HEK293 (cell line): ENCODE data around the gene CATSPER1.

Source experiments
- CTCF ChIA-PET: fragments of 350-600 bp; formaldehyde crosslinking; extraction: SDS; loops from one replicate; lab custom pipeline; 2021; ENCODE audit warnings: antibody characterized with exemption; lab: Yijun Ruan, JAX
- POLR2A ChIA-PET: fragments of 300-600 bp; formaldehyde crosslinking; extraction: SDS; loops from one replicate; lab custom pipeline; 2020; ENCODE audit warnings: antibody characterized with exemption, inconsistent platforms; lab: Yijun Ruan, JAX
- H3K27ac ChIP-seq: fragments of 200-500 bp; sonication (Bioruptor generic); 2 replicates; pipeline ENCODE4 v1.5.1; 2014; ENCODE audit warnings: low read depth, low read length, control low read depth, inconsistent platforms; ENCODE audit errors: extremely low read depth
- H3K36me3 ChIP-seq, 2 experiments: fragments of 200-500 bp in 1 of 2; sonication (Bioruptor generic) in 1 of 2; 1 replicate in 1 of 2; 2 replicates in 1 of 2; pipeline ENCODE4 v1.5.1; 2014 to 2017; ENCODE audit warnings: inconsistent platforms in 2 of 2, low read length in 2 of 2; ENCODE audit not compliant: control insufficient read depth in 2 of 2, insufficient read depth in 1 of 2
- H3K4me1 ChIP-seq: fragments of 200-500 bp; sonication (Bioruptor generic); 2 replicates; pipeline ENCODE4 v1.5.1; 2014; ENCODE audit warnings: mild to moderate bottlenecking, low read length, inconsistent platforms; ENCODE audit not compliant: control insufficient read depth, insufficient read depth
- H3K4me3 ChIP-seq: 2 replicates; pipeline ENCODE4 v1.5.1; 2011; ENCODE audit warnings: low read depth, mild to moderate bottlenecking, control low read depth, low read length, moderate library complexity
- H3K9me3 ChIP-seq: fragments of 200-500 bp; sonication (Bioruptor generic); 2 replicates; pipeline ENCODE4 v1.5.1; 2014; ENCODE audit warnings: low read depth, low read length, inconsistent platforms; ENCODE audit not compliant: control insufficient read depth, insufficient read depth
- HOXC10 ChIP-seq: sonication (generic); formaldehyde crosslinking; IDR thresholded peaks from 2 replicates; pipeline ENCODE4 v1.8.1; 2023; ENCODE audit warnings: mild to moderate bottlenecking, missing genetic modification reagents
- SCRT1 ChIP-seq: fragments of 450-650 bp; formaldehyde crosslinking; IDR thresholded peaks from 2 replicates; pipeline ENCODE4 v1.5.1; 2016; ENCODE audit warnings: missing biosample characterization, missing genetic modification characterization, borderline replicate concordance
- SCRT2 ChIP-seq: fragments of 450-650 bp; formaldehyde crosslinking; IDR thresholded peaks from 2 replicates; pipeline ENCODE4 v1.5.1; 2016; ENCODE audit warnings: missing biosample characterization, missing genetic modification characterization
- TCF7L2 ChIP-seq: IDR thresholded peaks from 2 replicates; pipeline ENCODE4 v1.6.1; 2011; ENCODE audit warnings: low read depth, mild to moderate bottlenecking, inconsistent platforms, low read length, moderate library complexity, borderline replicate concordance
- WT1 ChIP-seq: fragments of 450-650 bp; formaldehyde crosslinking; IDR thresholded peaks from 2 replicates; pipeline ENCODE4 v1.5.1; 2016; ENCODE audit warnings: missing biosample characterization, missing genetic modification characterization
- ZBTB10 ChIP-seq: fragments of 450-650 bp; formaldehyde crosslinking; IDR thresholded peaks from 2 replicates; pipeline ENCODE4 v1.5.1; 2016; ENCODE audit warnings: missing biosample characterization, missing genetic modification characterization
- ZNF121 ChIP-seq: fragments of 450-650 bp; formaldehyde crosslinking; IDR thresholded peaks from 2 replicates; pipeline ENCODE4 v1.5.1; 2016; ENCODE audit warnings: missing biosample characterization, missing genetic modification characterization
- ZNF148 ChIP-seq: fragments of 450-650 bp; formaldehyde crosslinking; IDR thresholded peaks from 2 replicates; pipeline ENCODE4 v1.5.0; 2017; ENCODE audit warnings: missing biosample characterization, missing genetic modification characterization, borderline replicate concordance
- ZNF239 ChIP-seq: fragments of 450-650 bp; formaldehyde crosslinking; IDR thresholded peaks from 2 replicates; pipeline ENCODE4 v1.5.1; 2016; ENCODE audit warnings: missing biosample characterization, missing genetic modification characterization
- ZNF24 ChIP-seq: fragments of 450-650 bp; formaldehyde crosslinking; IDR thresholded peaks from 2 replicates; pipeline ENCODE4 v1.5.1; 2016; ENCODE audit warnings: missing biosample characterization, missing genetic modification characterization
- ZNF248 ChIP-seq: fragments of 450-650 bp; formaldehyde crosslinking; IDR thresholded peaks from 2 replicates; pipeline ENCODE4 v1.5.1; 2017; ENCODE audit warnings: missing biosample characterization, missing genetic modification characterization
- ZNF324 ChIP-seq: fragments of 450-650 bp; formaldehyde crosslinking; IDR thresholded peaks from 2 replicates; pipeline ENCODE4 v1.5.1; 2016; ENCODE audit warnings: missing biosample characterization, missing genetic modification characterization
- ZNF596 ChIP-seq: fragments of 450-650 bp; IDR thresholded peaks from 2 replicates; pipeline ENCODE4 v1.5.0; 2018; ENCODE audit warnings: missing biosample characterization, mild to moderate bottlenecking, missing genetic modification characterization, moderate library complexity
- ZNF621 ChIP-seq: fragments of 450-650 bp; formaldehyde crosslinking; IDR thresholded peaks from 2 replicates; pipeline ENCODE4 v1.5.1; 2017; ENCODE audit warnings: missing biosample characterization, missing genetic modification characterization
- ZNF624 ChIP-seq: fragments of 450-650 bp; formaldehyde crosslinking; IDR thresholded peaks from 2 replicates; pipeline ENCODE4 v1.5.1; 2017; ENCODE audit warnings: missing biosample characterization, missing genetic modification characterization
- ZNF670 ChIP-seq: fragments of 450-650 bp; formaldehyde crosslinking; IDR thresholded peaks from 2 replicates; pipeline ENCODE4 v1.5.1; 2016; ENCODE audit warnings: missing biosample characterization, missing genetic modification characterization, low read depth
- ZNF704 ChIP-seq: fragments of 450-650 bp; formaldehyde crosslinking; IDR thresholded peaks from 2 replicates; pipeline ENCODE4 v1.5.1; 2016; ENCODE audit warnings: missing biosample characterization, missing genetic modification characterization
- ZNF747 ChIP-seq: fragments of 450-650 bp; formaldehyde crosslinking; IDR thresholded peaks from 2 replicates; pipeline ENCODE4 v1.5.1; 2016; ENCODE audit warnings: missing biosample characterization, missing genetic modification characterization
- ZNF768 ChIP-seq: fragments of 450-650 bp; formaldehyde crosslinking; IDR thresholded peaks from 2 replicates; pipeline ENCODE4 v1.5.1; 2018; ENCODE audit warnings: missing biosample characterization, mild to moderate bottlenecking, missing genetic modification characterization
- ZNF776 ChIP-seq: fragments of 450-650 bp; formaldehyde crosslinking; IDR thresholded peaks from 2 replicates; pipeline ENCODE4 v1.5.0; 2017; ENCODE audit warnings: missing biosample characterization, missing genetic modification characterization, borderline replicate concordance
- ZNF785 ChIP-seq: fragments of 450-650 bp; formaldehyde crosslinking; IDR thresholded peaks from 2 replicates; pipeline ENCODE4 v1.5.1; 2016; ENCODE audit warnings: missing biosample characterization, missing genetic modification characterization

Gene CATSPER1

GRCh38 chr11:66026017-66026529, at the start of gene CATSPER1:
CATSPER1 (minus strand) TSS chr11:66026479; CDS start chr11:66026379, 100 bp downstream.
- Histone ChIP-seq H3K27ac (no peak within 1 kb of the TSS), H3K36me3 (no peaks in the 10 kb centered on the region), H3K4me3 (no peak within 1 kb of the TSS), H3K9me3 (no peaks in the 10 kb centered on the region), H3K4me1 (no peaks in the 10 kb centered on the region)
- TF ChIP-seq ZNF239 (no peak), HOXC10 (CRISPR knock-in tag) (no peak), ZNF624 (tag by site-specific recombination) (no peak), SCRT1 (tag by site-specific recombination) (no peak), ZNF785 (tag by site-specific recombination) (no peak), TCF7L2 (no peak), ZNF148 (tag by site-specific recombination) (no peak), ZBTB10 (tag by site-specific recombination) (no peak), ZNF324 (tag by site-specific recombination) (no peak), ZNF621 (tag by site-specific recombination) (no peak), ZNF24 (no peak), ZNF768 (tag by site-specific recombination) (no peak), ZNF747 (no peak), ZNF596 (tag by site-specific recombination) (no peak), SCRT2 (tag by site-specific recombination) (no peak), ZNF704 (tag by site-specific recombination) (no peak), ZNF248 (tag by site-specific recombination) (no peak), ZNF670 (tag by site-specific recombination) (no peak)
- POLR2A ChIA-PET = no interaction called here
- CTCF ChIA-PET = interaction anchor here (0.5 to 3.0 kb wide), 7 partner anchors 16 to 138 kb away, joined by 3 to 14 read pairs (median 3); partner anchors contain the start of gene FIBP

- CTCF ChIA-PET = interaction anchor here (0.6 kb wide), 2 partner anchors 28 to 63 kb away, joined by 3 to 4 read pairs; no protein-coding TSS in a partner anchor
- no peaks in the 10 kb centered on the region; the same call in none of the 2 replicates for H3K4me1 ChIP-seq
Measured at GRCh38 chr11:66075273-66075672, 49.0 kb upstream of the CATSPER1 start.

More at GRCh38 chr11:66075273-66075672, 49.0 kb upstream of the CATSPER1 start:
- POLR2A ChIA-PET = interaction anchor here (0.6 kb wide), 3 partner anchors 12 to 1887 kb away, joined by 3 to 4 read pairs (median 4); no protein-coding TSS in a partner anchor
- H3K36me3 ChIP-seq = peaks cover 0 to 26% of the 10 kb centered on the region in 2 experiments; a peak in 2 of 3 replicates
- no peak overlapping the region for H3K27ac ChIP-seq
- H3K9me3 ChIP-seq = no peaks in the 10 kb centered on the region
- no peak for TF ChIP-seq WT1 (tag by site-specific recombination)
- TF ChIP-seq ZNF776 (tag by site-specific recombination) = no peak
- peak; percentile 84 for TF ChIP-seq ZNF121 (tag by site-specific recombination)
- no peak overlapping the region for H3K4me3 ChIP-seq
